Measurements from ENCODE around the gene FAM135A.
A peak's percentile ranks its signal among the peaks of the same experiment; 100 is the strongest.
"Not testable (repeated sequence)": the region's sequence is repeated elsewhere in the genome, so short reads cannot be mapped to it uniquely, and the experiment has no call there.

The FAM135A gene

GRCh38 chr6:70459699-70460098 lies 46.4 kb downstream of the FAM135A start:
- not testable (repeated sequence) for DNase-seq (ENCODE audit: low spot score)

GRCh38 chr6:70470016-70470415 lies 56.7 kb downstream of the FAM135A start:
- no peak for DNase-seq (ENCODE audit: low spot score)

GRCh38 chr6:70470510-70470909 lies 57.2 kb downstream of the FAM135A start:
- not testable (repeated sequence) for DNase-seq (ENCODE audit: low spot score)

GRCh38 chr6:70474751-70475150 lies 61.4 kb downstream of the FAM135A start:
- no peak for DNase-seq (ENCODE audit: low spot score)

GRCh38 chr6:70479236-70479635 lies 65.9 kb downstream of the FAM135A start:
- DNase-seq (ENCODE audit: low spot score), result no peak

GRCh38 chr6:70486638-70487037 lies 73.3 kb downstream of the FAM135A start:
- not testable (repeated sequence) for DNase-seq (ENCODE audit: low spot score)

GRCh38 chr6:70489364-70489763 lies 76.1 kb downstream of the FAM135A start:
- no peak for DNase-seq (ENCODE audit: low spot score)

GRCh38 chr6:70494833-70495232 lies 81.5 kb downstream of the FAM135A start:
- no peak for DNase-seq (ENCODE audit: low spot score)

- not testable (repeated sequence) for DNase-seq (ENCODE audit: low spot score)
Observed at GRCh38 chr6:70495790-70496189, 82.5 kb downstream of the FAM135A start.

GRCh38 chr6:70502484-70502883 lies 89.2 kb downstream of the FAM135A start:
- DNase-seq (ENCODE audit: low spot score), result no peak

- no peak for DNase-seq (ENCODE audit: low spot score)
Observed at GRCh38 chr6:70503813-70504465, 90.6 kb downstream of the FAM135A start.

- DNase-seq (ENCODE audit: low spot score), result no peak
Observed at GRCh38 chr6:70506321-70506720, 93.0 kb downstream of the FAM135A start.

- DNase-seq (ENCODE audit: low spot score), result no peak
Observed at GRCh38 chr6:70507161-70507560, 93.9 kb downstream of the FAM135A start.

- no peak for DNase-seq (ENCODE audit: low spot score)
Observed at GRCh38 chr6:70508953-70509352, 95.6 kb downstream of the FAM135A start.

GRCh38 chr6:70510600-70510999 lies 97.3 kb downstream of the FAM135A start:
- DNase-seq (ENCODE audit: low spot score), result no peak

- DNase-seq (ENCODE audit: low spot score), result no peak
Observed at GRCh38 chr6:70518723-70519122, 105.4 kb downstream of the FAM135A start.

GRCh38 chr6:70520575-70520974 lies 107.3 kb downstream of the FAM135A start:
- peak; percentile 44 for DNase-seq (ENCODE audit: low spot score)

GRCh38 chr6:70524721-70525286 lies 111.5 kb downstream of the FAM135A start:
- no peak for DNase-seq (ENCODE audit: low spot score)

- DNase-seq (ENCODE audit: low spot score), result no peak
Observed at GRCh38 chr6:70527071-70527737, 113.9 kb downstream of the FAM135A start.

- DNase-seq (ENCODE audit: low spot score), result no peak
Observed at GRCh38 chr6:70530023-70530422, 116.7 kb downstream of the FAM135A start.

GRCh38 chr6:70531133-70531532 lies 117.8 kb downstream of the FAM135A start:
- DNase-seq (ENCODE audit: low spot score), result no peak

GRCh38 chr6:70537266-70537665 lies 124.0 kb downstream of the FAM135A start:
- DNase-seq (ENCODE audit: low spot score), result peak; percentile 18

GRCh38 chr6:70538376-70538775 lies 125.1 kb downstream of the FAM135A start:
- DNase-seq (ENCODE audit: low spot score), result no peak

Data from NAMALWA (cell line).